T-helper 9 cell (primary cell): Measurements from ENCODE around the gene LAMTOR2.

Experiments used
- DNase-seq: peaks from one replicate; pipeline ENCODE4 v3.0.0-alpha.2; 2020

The LAMTOR2 gene

DNA sequence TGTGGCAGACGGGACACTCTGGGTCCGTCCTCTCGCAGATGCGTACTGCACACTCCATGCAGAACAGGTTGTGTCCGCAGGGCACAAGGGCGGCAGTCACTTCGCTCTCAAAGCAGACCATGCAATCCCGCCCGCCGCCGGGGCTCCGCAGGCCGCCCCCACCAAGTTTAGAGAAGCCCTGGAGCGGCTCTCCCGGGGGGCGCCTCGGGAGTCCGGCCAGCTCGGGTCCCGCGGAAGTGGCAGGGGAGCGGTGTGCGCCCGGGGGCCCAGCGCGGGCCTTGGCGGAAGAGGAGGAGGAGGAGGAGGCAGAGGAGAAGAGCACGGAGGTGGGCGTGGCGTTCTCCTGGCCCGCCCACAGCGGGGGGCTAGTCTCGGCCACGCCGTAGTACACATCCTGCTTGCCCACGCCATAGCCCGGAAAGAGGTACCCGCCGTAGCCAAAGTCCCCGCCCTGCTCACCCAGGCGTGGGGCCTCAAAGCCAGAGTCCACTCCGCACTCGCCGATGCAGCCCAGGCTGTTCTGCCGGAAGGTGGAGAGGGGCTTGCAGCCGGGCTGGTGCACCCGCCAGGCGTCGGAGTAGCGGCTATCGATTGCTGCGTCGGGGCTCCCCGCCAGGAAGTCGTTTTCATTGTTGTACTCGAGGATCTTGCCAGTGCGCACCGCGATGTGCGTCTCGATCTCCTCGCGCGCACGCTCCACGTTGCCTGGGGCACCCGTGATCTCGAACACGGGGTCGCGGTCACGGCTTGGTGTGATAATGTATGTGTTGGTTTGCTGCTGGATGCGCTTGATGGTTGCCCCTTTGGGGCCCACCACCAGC lies 22.2 kb downstream of the LAMTOR2 start:
- DNase-seq = no peak

GRCh38 chr1:156077430-156077760 lies 22.8 kb downstream of the LAMTOR2 start:
- no peak for DNase-seq

DNA sequence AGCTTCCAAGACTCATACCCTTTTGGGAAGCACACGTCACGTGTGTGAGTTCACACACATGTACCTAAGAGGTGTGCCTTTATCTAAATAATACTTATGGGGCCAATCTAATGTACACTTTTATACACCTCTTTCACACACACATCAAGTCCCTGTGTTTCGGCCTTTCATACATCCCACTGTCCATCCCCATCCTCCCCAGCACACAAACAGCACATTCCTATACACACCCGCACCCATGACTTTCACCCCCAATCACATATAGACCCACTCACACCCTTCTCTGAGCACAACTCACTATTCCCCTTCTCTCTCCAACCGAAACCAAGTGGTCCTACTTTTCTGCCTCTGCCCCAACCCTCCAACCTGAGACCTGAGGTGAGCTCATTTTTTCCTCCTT lies 24.1 kb downstream of the LAMTOR2 start:
- DNase-seq = no peak

DNA sequence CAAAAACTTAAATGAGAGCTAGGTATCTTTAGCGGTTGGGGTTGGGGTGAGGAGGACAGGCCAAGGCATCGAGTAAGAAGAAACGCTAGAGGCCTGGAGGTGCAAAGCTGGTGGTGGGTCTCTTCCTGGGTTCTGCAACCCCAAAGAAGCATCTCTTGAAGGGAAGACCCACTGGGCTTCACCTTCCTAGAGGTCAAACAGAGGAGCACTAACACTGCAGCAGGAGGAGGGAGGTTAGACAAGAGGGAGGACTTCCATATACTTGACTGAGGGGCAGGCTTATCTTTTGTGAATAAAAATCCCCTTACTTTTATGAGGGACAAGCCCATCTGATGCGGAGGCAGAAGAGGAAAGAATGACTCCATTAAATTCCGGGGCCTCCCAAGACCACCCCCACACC lies 25.2 kb downstream of the LAMTOR2 start:
- no peak for DNase-seq

DNA sequence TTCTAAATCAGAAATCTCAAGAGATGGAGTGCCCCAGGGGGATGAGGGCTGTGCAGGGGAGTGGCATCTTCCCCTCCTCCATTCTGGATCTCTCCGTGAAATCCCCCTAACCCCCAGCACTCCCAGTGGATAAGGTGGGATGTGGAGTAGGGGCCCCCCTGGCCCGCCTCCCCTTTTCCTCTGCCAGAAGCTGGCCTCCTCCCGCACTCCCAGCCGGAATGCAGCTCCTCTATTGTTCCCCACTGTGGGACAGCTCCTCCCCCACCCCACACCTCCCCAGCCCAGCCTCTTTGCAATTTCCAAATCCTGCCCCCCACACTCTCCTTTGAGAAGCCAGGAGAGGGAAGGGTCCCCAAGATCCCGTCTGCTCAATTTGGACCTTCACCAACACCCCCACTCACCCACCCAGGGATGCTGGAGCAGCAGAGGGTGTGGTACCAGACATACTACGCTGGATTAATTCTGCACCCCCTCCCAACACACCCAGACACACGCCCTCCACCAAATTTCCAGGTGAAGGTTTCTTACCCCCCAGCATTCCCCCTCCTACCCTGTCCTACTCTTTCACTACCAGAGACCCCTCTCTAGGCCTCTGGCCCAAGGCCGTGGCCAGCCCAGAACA lies 25.8 kb downstream of the LAMTOR2 start:
- DNase-seq = no peak

- DNase-seq = no peak
These were observed 26.2 kb downstream of the LAMTOR2 start for GRCh38 chr1:156080863-156081179.

- DNase-seq = no peak
These were observed 26.8 kb downstream of the LAMTOR2 start for GRCh38 chr1:156081180-156081916.

DNA sequence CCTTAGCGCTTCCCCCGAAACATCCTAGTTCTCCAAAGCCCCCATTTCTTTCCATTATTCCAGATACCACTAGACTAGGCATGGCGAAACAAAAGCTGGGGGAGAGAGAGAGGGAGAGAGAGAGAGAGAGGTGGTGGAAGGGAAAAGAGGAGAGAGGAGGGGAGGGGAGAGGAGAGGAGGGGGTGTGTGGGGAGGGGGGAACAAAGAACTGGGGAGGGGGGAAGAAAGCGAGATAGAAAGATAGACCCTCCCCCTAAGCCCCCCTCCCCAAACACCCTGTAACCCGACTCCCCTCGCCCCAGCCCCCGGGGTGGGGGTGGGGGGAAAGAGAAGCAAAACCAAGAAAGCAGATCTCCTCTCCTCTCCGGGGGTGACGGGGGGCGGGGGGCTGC lies 27.3 kb downstream of the LAMTOR2 start:
- no peak for DNase-seq

DNA sequence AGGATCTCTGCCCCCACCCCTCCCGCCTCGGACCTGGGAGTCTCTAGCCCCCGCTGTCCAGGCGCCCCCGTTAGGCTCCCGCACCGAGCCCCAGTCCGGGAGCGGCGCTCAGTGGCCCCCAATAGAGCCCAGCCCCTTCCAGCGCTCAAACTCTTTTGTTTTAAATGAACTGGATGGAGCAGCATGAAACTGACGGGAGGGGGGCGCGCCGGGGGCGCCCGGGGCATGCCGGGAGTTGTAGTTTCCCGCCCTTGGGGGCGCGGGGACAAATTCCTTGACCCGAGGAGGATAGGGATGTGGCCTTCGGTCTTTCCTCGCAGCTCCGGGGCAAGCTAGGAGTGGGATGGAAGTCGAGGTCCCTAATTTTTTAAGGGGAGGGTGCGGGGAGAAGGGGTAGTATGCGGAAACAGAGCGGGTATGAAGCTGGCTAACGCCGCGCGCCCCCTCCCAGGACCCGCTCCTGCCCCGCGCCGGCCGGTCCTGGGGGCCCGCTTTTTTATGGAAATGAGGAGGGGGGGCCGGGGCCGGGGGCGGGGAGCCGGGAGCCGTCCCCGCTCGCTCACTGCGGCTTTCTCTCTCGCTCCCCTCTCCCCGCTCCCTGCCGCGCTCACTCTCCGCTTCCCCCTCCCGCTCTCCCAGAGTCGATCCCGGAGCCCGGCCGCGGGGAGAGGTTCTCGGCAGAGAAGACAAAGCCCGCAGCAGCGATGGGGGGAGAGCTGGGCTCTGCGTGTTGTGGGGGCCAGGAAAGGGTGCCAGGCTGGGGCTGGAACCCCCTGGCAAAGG lies 27.9 kb downstream of the LAMTOR2 start, which contains the start of gene MEX3A:
Gene MEX3A, minus strand, starts transcription at position 157 of the 783 bp plus-strand sequence. CDS start 467 bp downstream, outside the sequence.
- peak; percentile 53 for DNase-seq

- no peak for DNase-seq
These were observed 29.5 kb downstream of the LAMTOR2 start for GRCh38 chr1:156083800-156084790.

DNA sequence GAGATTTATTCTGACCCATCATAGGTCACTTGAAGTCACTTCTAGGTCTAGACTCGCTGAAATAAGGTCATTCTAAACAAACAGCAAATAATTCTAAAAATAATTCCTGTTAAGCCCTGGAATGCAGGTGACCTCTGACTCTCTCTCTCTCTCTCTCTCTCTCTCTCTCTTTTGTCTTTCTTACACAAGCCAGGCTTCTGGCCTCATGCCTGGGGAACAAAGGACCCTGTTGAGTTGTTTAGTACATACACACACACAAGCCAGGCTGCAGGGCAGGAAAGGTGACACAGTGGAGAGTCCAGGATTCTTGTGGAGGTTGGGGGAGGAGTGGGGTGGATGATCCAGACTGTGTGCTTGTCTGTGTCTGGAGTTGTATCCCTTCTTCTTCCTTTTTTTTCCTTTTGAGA lies 31.7 kb downstream of the LAMTOR2 start:
- DNase-seq = no peak

GRCh38 chr1:156089704-156090103 lies 35.1 kb downstream of the LAMTOR2 start:
- DNase-seq = no peak

- no peak for DNase-seq
These were observed 35.7 kb downstream of the LAMTOR2 start for GRCh38 chr1:156090138-156090839.

DNA sequence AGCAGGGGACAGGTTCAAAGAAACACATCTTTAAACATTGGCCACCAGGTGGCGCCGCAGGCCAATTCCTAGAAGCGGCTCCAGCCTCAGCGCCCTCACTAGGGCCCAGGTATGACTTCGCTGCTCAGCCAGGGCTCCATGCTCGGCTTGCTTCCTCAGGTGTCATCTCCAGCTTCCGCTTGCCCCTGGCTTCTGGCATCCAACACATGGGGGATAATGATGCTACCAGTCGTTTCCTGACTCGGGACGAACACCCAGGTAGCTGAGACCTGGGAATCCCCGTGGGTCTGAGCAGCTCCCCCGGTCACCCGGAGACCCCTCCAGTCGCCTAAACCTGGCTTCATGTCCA lies 36.2 kb downstream of the LAMTOR2 start:
- DNase-seq = peak; percentile 91

GRCh38 chr1:156091610-156092009 lies 37.0 kb downstream of the LAMTOR2 start:
- no peak for DNase-seq

DNA sequence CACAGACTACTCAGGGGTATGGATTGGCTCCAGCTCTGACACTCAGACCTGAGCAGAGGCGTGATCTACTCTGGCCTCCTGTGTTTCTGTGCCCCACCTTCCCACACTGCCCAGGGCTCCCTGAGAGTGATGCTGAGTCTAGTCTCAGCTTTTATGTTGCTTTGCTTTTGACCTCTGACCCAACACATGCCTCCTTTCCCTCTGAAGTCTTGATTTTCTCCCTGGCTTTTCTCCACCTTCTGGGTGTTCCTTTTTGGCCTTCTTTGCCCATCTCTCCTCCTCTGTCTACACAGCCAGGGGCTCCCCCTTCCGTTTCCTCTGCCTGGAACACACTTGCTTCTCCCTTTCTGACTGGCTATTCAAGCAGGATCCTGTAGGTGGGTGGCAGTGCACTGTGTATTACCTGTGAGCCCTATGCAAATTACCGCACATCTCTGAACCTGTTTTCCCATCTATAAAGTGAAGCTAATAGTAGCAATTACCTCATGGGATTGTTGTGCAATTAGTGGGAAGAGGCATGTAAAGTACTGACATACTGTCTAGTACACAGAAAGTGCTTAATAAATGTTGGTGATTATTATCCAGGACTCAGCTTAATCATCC lies 41.4 kb downstream of the LAMTOR2 start:
- no peak for DNase-seq

GRCh38 chr1:156096640-156097391 lies 42.2 kb downstream of the LAMTOR2 start:
- peak; percentile 81 for DNase-seq

- DNase-seq = no peak
These were observed 43.1 kb downstream of the LAMTOR2 start for GRCh38 chr1:156097499-156098178.

DNA sequence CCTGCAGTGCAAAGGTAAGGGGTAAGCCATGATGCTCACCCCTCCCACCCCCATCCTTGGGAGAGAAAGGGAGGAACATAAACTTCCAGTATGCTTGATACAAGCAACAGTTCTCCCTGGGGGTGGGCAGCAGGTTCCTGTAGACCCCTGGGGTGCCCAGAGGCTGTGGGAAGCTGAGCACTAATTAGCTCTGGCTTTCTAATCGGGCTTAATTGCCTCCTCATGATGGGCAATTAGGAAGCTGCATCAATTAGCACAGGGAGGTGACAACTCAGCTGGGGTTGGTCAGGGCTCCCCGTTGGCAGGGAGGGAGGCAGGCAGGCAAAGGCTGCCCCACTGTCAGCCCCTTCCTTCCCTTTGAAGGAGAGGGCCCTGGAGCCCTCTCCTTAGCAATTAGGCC lies 44.2 kb downstream of the LAMTOR2 start:
- no peak for DNase-seq
